IMR-90 (cell line): ENCODE measurements around the gene NSMCE3. TPM values are rescaled to one million over a fixed set of nuclear protein-coding genes. Genes with fewer than 3 reads are reported as not detected.

ENCODE experiments used
- ATAC-seq: fragments of 200-7000 bp; cut with Tn5 transposase; 2 replicates; pipeline ENCODE4 v1.9.1; 2020; ENCODE audit warnings: low read depth, mild to moderate bottlenecking, moderate library complexity
- BruUV-seq: library from RNA; stranded (reverse); fragments of 400-500 nt; replicated peaks from 2 replicates; lab custom pipeline; 2021; lab: Mats Ljungman, UMichigan
- CTCF ChIA-PET: fragments of 300-600 bp; formaldehyde crosslinking; extraction: SDS; loops from one replicate; lab custom pipeline; 2021; ENCODE audit warnings: antibody characterized with exemption; lab: Yijun Ruan, JAX
- POLR2A ChIA-PET: fragments of 300-600 bp; sonication (Branson Sonifier 250); formaldehyde crosslinking; loops from one replicate; lab custom pipeline; 2022; ENCODE audit warnings: antibody characterized with exemption; ENCODE audit not compliant: unreplicated experiment; lab: Charles Lee
- DNase-seq: peaks from one replicate; pipeline ENCODE4 v3.0.0; 2013
- H2AFZ ChIP-seq: replicated peaks from 2 replicates; pipeline ENCODE3; 2013; ENCODE audit warnings: low read length, mild to moderate bottlenecking; ENCODE audit not compliant: poor library complexity
- H2AK5ac ChIP-seq: 2 replicates; pipeline ENCODE4 v1.6.1; 2013; ENCODE audit warnings: low read depth, low read length, inconsistent platforms
- H2AK9ac ChIP-seq: replicated peaks from 2 replicates; pipeline ENCODE3; 2013; ENCODE audit warnings: mild to moderate bottlenecking, low read depth, low read length, moderate library complexity; ENCODE audit not compliant: poor library complexity
- H2BK120ac ChIP-seq: 2 replicates; pipeline ENCODE4 v1.6.1; 2013; ENCODE audit warnings: low read depth, low read length, inconsistent platforms
- H2BK15ac ChIP-seq: 3 replicates; pipeline ENCODE4 v1.6.1; 2013; ENCODE audit warnings: low read depth, low read length, inconsistent platforms
- H2BK20ac ChIP-seq: 2 replicates; pipeline ENCODE4 v1.6.1; 2013; ENCODE audit warnings: low read depth, mild to moderate bottlenecking, inconsistent platforms, low read length, moderate library complexity
- H2BK5ac ChIP-seq: 2 replicates; pipeline ENCODE4 v1.6.1; 2013; ENCODE audit warnings: mild to moderate bottlenecking, low read depth, low read length, inconsistent platforms; ENCODE audit not compliant: poor library complexity, severe bottlenecking
- H3K14ac ChIP-seq: replicated peaks from 2 replicates; pipeline ENCODE4 v1.6.1; 2013; ENCODE audit warnings: low read depth, low read length, inconsistent platforms
- H3K18ac ChIP-seq: 2 replicates; pipeline ENCODE4 v1.6.1; 2013; ENCODE audit warnings: low read depth, low read length, control low read depth
- H3K23ac ChIP-seq: 2 replicates; pipeline ENCODE4 v1.6.1; 2013; ENCODE audit warnings: low read depth, low read length, inconsistent platforms
- H3K27ac ChIP-seq: 2 replicates; pipeline ENCODE4 v1.5.1; 2013; ENCODE audit warnings: mild to moderate bottlenecking, control low read depth, low read length; ENCODE audit not compliant: insufficient read depth
- H3K27me3 ChIP-seq: 2 replicates; pipeline ENCODE4 v1.6.1; 2013; ENCODE audit warnings: low read length; ENCODE audit not compliant: control insufficient read depth, insufficient read depth
- H3K36me3 ChIP-seq: 2 replicates; pipeline ENCODE4 v1.6.1; 2013; ENCODE audit warnings: low read length, mixed read lengths; ENCODE audit not compliant: control insufficient read depth, insufficient read depth
- H3K4ac ChIP-seq: 2 replicates; pipeline ENCODE4 v1.6.1; 2013; ENCODE audit warnings: low read depth, low read length, inconsistent platforms
- H3K4me1 ChIP-seq: 2 replicates; pipeline ENCODE4 v1.6.1; 2013; ENCODE audit warnings: low read length, mixed read lengths; ENCODE audit not compliant: control insufficient read depth, insufficient read depth
- H3K4me2 ChIP-seq: 2 replicates; pipeline ENCODE4 v1.6.1; 2013; ENCODE audit warnings: low read depth, mild to moderate bottlenecking, control low read depth, low read length, moderate library complexity
- H3K4me3 ChIP-seq: 2 replicates; pipeline ENCODE4 v1.5.1; 2013; ENCODE audit warnings: low read depth, mild to moderate bottlenecking, control low read depth, low read length, moderate library complexity; ENCODE audit not compliant: insufficient read depth
- H3K56ac ChIP-seq: 2 replicates; pipeline ENCODE4 v1.6.1; 2013; ENCODE audit warnings: low read length, inconsistent platforms; ENCODE audit not compliant: insufficient read depth; ENCODE audit errors: extremely low read depth
- H3K79me1 ChIP-seq, 2 experiments: 2 replicates each; pipeline ENCODE4 v1.6.1; 2013; ENCODE audit warnings: low read length in 2 of 2, inconsistent platforms in 1 of 2, low read depth in 1 of 2
- H3K9ac ChIP-seq: 2 replicates; pipeline ENCODE4 v1.6.1; 2013; ENCODE audit warnings: low read depth, low read length, control low read depth
- H3K9me1 ChIP-seq: 2 replicates; pipeline ENCODE4 v1.6.1; 2013; ENCODE audit warnings: low read length, inconsistent platforms; ENCODE audit not compliant: insufficient read depth
- H3K9me3 ChIP-seq: 2 replicates; pipeline ENCODE4 v1.6.1; 2013; ENCODE audit warnings: low read length; ENCODE audit not compliant: control insufficient read depth, insufficient read depth
- H4K20me1 ChIP-seq: 2 replicates; pipeline ENCODE4 v1.6.1; 2013; ENCODE audit warnings: low read length, inconsistent platforms; ENCODE audit not compliant: insufficient read depth
- H4K5ac ChIP-seq: 2 replicates; pipeline ENCODE4 v1.6.1; 2013; ENCODE audit warnings: mild to moderate bottlenecking, low read depth, low read length, control low read depth
- H4K8ac ChIP-seq, 2 experiments: 2 replicates each; pipeline ENCODE4 v1.6.1; 2013; ENCODE audit warnings: low read depth in 2 of 2, low read length in 2 of 2, control low read depth in 1 of 2, inconsistent platforms in 1 of 2
- H4K91ac ChIP-seq: 2 replicates; pipeline ENCODE4 v1.6.1; 2013; ENCODE audit warnings: low read depth, low read length, inconsistent platforms; ENCODE audit not compliant: insufficient read depth
- BHLHE40 ChIP-seq: fragments of 150-350 bp; IDR thresholded peaks from 2 replicates; pipeline ENCODE4 v1.6.1; 2016; ENCODE audit warnings: mild to moderate bottlenecking, low read depth, low read length
- CEBPB ChIP-seq: IDR thresholded peaks from 2 replicates; pipeline ENCODE4 v1.6.1; 2012; ENCODE audit warnings: low read depth, low read length, improper control_type of control experiment
- CHD1 ChIP-seq: IDR thresholded peaks from 2 replicates; pipeline ENCODE4 v1.6.1; 2012; ENCODE audit warnings: low read depth, low read length, improper control_type of control experiment
- FOS ChIP-seq: fragments of 150-350 bp; IDR thresholded peaks from 2 replicates; pipeline ENCODE4 v1.6.1; 2016; ENCODE audit warnings: low read depth, low read length
- MAFK ChIP-seq: IDR thresholded peaks from 2 replicates; pipeline ENCODE4 v1.6.1; 2012; ENCODE audit warnings: low read depth, low read length, improper control_type of control experiment
- MAZ ChIP-seq: IDR thresholded peaks from 2 replicates; pipeline ENCODE4 v1.6.1; 2012; ENCODE audit warnings: low read depth, mild to moderate bottlenecking, low read length, improper control_type of control experiment, moderate library complexity, borderline replicate concordance
- MXI1 ChIP-seq: IDR thresholded peaks from 2 replicates; pipeline ENCODE4 v1.6.1; 2012; ENCODE audit warnings: low read depth, mild to moderate bottlenecking, low read length, moderate library complexity, borderline replicate concordance
- NFE2L2 ChIP-seq: fragments of 150-350 bp; IDR thresholded peaks from 2 replicates; pipeline ENCODE4 v1.6.1; 2016; ENCODE audit warnings: low read depth, mild to moderate bottlenecking, low read length
- POLR2A ChIP-seq: IDR thresholded peaks from 2 replicates; pipeline ENCODE4 v1.6.1; 2012; ENCODE audit warnings: mild to moderate bottlenecking, low read depth, low read length
- RAD21 ChIP-seq: IDR thresholded peaks from 2 replicates; pipeline ENCODE4 v1.6.1; 2012; ENCODE audit warnings: low read length, improper control_type of control experiment
- RCOR1 ChIP-seq: IDR thresholded peaks from 2 replicates; pipeline ENCODE4 v1.6.1; 2012; ENCODE audit warnings: mild to moderate bottlenecking, low read length, improper control_type of control experiment; ENCODE audit not compliant: insufficient replicate concordance
- RFX5 ChIP-seq: IDR thresholded peaks from 2 replicates; pipeline ENCODE4 v1.8.0; 2012; ENCODE audit warnings: low read depth, mild to moderate bottlenecking, low read length, moderate library complexity
- SMC3 ChIP-seq: fragments of 150-350 bp; IDR thresholded peaks from 2 replicates; pipeline ENCODE4 v1.6.1; 2016; ENCODE audit warnings: low read depth, mild to moderate bottlenecking, antibody characterized with exemption, low read length, moderate library complexity
- WGBS, 2 experiments: methylation state at CpG; one replicate each; pipeline versions ENCODE4 v1.1.5 to v1.1.7; 2013; ENCODE audit warnings: missing lambda C conversion rate in 2 of 2; ENCODE audit not compliant: insufficient read length in 1 of 2; ENCODE audit errors: extremely low coverage in 2 of 2; 5-methylcytosine and 5-hydroxymethylcytosine counted together
- dilution Hi-C: fragments of 300-500 bp; cut with HindIII; formaldehyde crosslinking; loops from one replicate; pipeline ENCODE4 v1.14.3; 2018; ENCODE audit warnings: low sequenced_read_pairs; ENCODE audit not compliant: unreplicated experiment
- in situ Hi-C: fragments of 300-500 bp; cut with MboI; formaldehyde crosslinking; loops from 3 replicates; pipeline ENCODE4 v1.14.3; 2019; ENCODE audit warnings: low sequenced_read_pairs, inconsistent platforms, mixed read lengths
- intact Hi-C: fragments of 100-400 bp; cut with micrococcal nuclease; formaldehyde crosslinking; loops from 2 replicates; pipeline ENCODE4 v1.10.0; 2022
- polyA plus RNA-seq, 3 experiments: library from polyadenylated mRNA; depleted of rRNA; stranded (reverse); fragments of >200 nt; gene quantifications; 2 replicates each; pipeline ENCODE4 v1.2.3, GENCODE V29; 2012; ENCODE audit warnings: low replicate concordance in 1 of 3
- total RNA-seq: library from RNA; depleted of rRNA; stranded (reverse); fragments of >200 nt; gene quantifications from 2 replicates; pipeline ENCODE4 v1.2.3, GENCODE V29; 2012
- TF ChIP-seq, protein P1 (sequence below): fragments of 150-350 bp; IDR thresholded peaks from 2 replicates; pipeline ENCODE4 v1.6.1; 2017; ENCODE audit warnings: mild to moderate bottlenecking, antibody characterized with exemption, low read length, low read depth
- TF ChIP-seq, protein P2 (sequence below): fragments of 150-350 bp; IDR thresholded peaks from 2 replicates; pipeline ENCODE4 v1.6.1; 2016; ENCODE audit warnings: low read depth, mild to moderate bottlenecking, low read length, moderate library complexity, borderline replicate concordance
- TF ChIP-seq, protein P3 (sequence below): conservative IDR thresholded peaks from 2 replicates; pipeline ENCODE4 v1.5.1; 2012; ENCODE audit warnings: mild to moderate bottlenecking, low read depth, low read length, improper control_type of control experiment

NSMCE3 gene
- total and polyA plus RNA-seq, 2 of the 4 experiments (the other 2 are of a cell fraction), result 5.1 to 6.3 TPM

DNA sequence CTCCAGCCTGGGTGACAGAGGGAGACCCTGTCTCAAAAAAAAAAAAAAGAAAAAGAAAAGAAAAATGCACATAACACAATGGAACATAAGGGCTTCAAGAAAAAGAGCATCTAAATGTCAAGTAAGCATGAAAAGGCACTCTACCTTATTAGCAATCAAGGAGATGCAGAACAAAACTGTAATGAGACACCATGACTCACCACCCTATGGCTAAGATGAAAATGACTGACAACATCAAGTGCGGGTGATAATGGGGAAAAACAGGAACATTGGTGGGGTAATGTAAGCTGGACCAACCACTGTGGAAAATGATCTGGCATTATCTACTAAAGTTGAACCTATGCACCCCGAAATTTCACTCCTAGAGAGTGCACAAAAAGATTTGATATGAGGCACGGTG lies 19.6 kb upstream of the NSMCE3 start:
- dilution Hi-C loops, result no loop called here
- ATAC-seq (no peak), DNase-seq (no peak)
- Histone ChIP-seq H2BK5ac (no peak overlapping the region), H3K4me2 (no peak overlapping the region), H2BK120ac (no peak overlapping the region), H4K5ac (no peak overlapping the region), H3K4ac (no peak overlapping the region), H3K9me3 (no peaks in the 10 kb centered on the region), H4K20me1 (no peaks in the 10 kb centered on the region), H3K56ac (no peak overlapping the region), H3K9me1 (no peaks in the 10 kb centered on the region), H2AK9ac (no peak overlapping the region), H3K27ac (no peak overlapping the region), H3K4me1 (no peaks in the 10 kb centered on the region), H3K18ac (no peak overlapping the region), H3K4me3 (no peak overlapping the region), H3K79me1 (no peaks in the 10 kb centered on the region), H2BK20ac (no peak overlapping the region), H3K36me3 (no peaks in the 10 kb centered on the region), H4K8ac (no peak overlapping the region), H3K27me3 (peaks cover 10% of the 10 kb centered on the region), H2AFZ (no peak overlapping the region), H2AK5ac (no peak overlapping the region), H3K14ac (no peak overlapping the region), H3K23ac (no peak overlapping the region), H2BK15ac (no peak overlapping the region), H3K9ac (no peak overlapping the region), H4K91ac (no peak overlapping the region)
- intact Hi-C loops, result no loop called here
- ChIA-PET POLR2A (no interaction called here), CTCF (interaction anchor here (0.6 to 0.7 kb wide), 2 partner anchors 20 to 51 kb away, joined by 4 to 7 read pairs; no protein-coding TSS in a partner anchor)
- in situ Hi-C loops, result no loop called here
- no TSS peak for BruUV-seq
- WGBS, 2 experiments, result no CpG with 5 or more reads among the region's 3 CpGs
- TF ChIP-seq MXI1, result no peak
- TF ChIP-seq SMC3, result no peak
- TF ChIP-seq, protein P1, sequence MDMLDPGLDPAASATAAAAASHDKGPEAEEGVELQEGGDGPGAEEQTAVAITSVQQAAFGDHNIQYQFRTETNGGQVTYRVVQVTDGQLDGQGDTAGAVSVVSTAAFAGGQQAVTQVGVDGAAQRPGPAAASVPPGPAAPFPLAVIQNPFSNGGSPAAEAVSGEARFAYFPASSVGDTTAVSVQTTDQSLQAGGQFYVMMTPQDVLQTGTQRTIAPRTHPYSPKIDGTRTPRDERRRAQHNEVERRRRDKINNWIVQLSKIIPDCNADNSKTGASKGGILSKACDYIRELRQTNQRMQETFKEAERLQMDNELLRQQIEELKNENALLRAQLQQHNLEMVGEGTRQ, result no peak
- TF ChIP-seq, protein P2, sequence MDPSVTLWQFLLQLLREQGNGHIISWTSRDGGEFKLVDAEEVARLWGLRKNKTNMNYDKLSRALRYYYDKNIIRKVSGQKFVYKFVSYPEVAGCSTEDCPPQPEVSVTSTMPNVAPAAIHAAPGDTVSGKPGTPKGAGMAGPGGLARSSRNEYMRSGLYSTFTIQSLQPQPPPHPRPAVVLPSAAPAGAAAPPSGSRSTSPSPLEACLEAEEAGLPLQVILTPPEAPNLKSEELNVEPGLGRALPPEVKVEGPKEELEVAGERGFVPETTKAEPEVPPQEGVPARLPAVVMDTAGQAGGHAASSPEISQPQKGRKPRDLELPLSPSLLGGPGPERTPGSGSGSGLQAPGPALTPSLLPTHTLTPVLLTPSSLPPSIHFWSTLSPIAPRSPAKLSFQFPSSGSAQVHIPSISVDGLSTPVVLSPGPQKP, result no peak
- TF ChIP-seq CEBPB, result no peak
- TF ChIP-seq RFX5, result no peak
- TF ChIP-seq MAZ, result no peak
- no peak for TF ChIP-seq MAFK
- no peak for TF ChIP-seq POLR2A
- TF ChIP-seq FOS, result no peak
- no peak for TF ChIP-seq CHD1
- no peak for TF ChIP-seq RCOR1
- no peak for TF ChIP-seq RAD21
- TF ChIP-seq BHLHE40, result no peak
- no peak for TF ChIP-seq NFE2L2
- TF ChIP-seq, protein P3, sequence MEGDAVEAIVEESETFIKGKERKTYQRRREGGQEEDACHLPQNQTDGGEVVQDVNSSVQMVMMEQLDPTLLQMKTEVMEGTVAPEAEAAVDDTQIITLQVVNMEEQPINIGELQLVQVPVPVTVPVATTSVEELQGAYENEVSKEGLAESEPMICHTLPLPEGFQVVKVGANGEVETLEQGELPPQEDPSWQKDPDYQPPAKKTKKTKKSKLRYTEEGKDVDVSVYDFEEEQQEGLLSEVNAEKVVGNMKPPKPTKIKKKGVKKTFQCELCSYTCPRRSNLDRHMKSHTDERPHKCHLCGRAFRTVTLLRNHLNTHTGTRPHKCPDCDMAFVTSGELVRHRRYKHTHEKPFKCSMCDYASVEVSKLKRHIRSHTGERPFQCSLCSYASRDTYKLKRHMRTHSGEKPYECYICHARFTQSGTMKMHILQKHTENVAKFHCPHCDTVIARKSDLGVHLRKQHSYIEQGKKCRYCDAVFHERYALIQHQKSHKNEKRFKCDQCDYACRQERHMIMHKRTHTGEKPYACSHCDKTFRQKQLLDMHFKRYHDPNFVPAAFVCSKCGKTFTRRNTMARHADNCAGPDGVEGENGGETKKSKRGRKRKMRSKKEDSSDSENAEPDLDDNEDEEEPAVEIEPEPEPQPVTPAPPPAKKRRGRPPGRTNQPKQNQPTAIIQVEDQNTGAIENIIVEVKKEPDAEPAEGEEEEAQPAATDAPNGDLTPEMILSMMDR, result no peak
